GM12891 (cell line): Measurements from ENCODE around the gene SMARCD2.
"Not testable (repeated sequence)": the region's sequence is repeated elsewhere in the genome, so short reads cannot be mapped to it uniquely, and the experiment has no call there.

Experiments
- DNase-seq: peaks from one replicate; pipeline ENCODE4 v3.0.0; 2011; ENCODE audit warnings: low spot score; ENCODE audit not compliant: insufficient read length
- FAIRE-seq: peaks from 2 replicates; lab custom pipeline; 2011; peaks lifted over from hg19 to GRCh38; lab: Jason Lieb, UNC
- PAX5 ChIP-seq: IDR thresholded peaks from 2 replicates; pipeline ENCODE4 v1.6.1; 2011; ENCODE audit warnings: low read length, moderate library complexity, mild to moderate bottlenecking; ENCODE audit not compliant: insufficient read depth, severe bottlenecking
- POLR2A ChIP-seq: IDR thresholded peaks from 2 replicates; pipeline ENCODE4 v1.6.1; 2011; ENCODE audit warnings: low read depth, low read length, control low read depth
- POLR2AphosphoS5 ChIP-seq: IDR thresholded peaks from 2 replicates; pipeline ENCODE4 v1.6.1; 2011; ENCODE audit warnings: low read depth, low read length, control low read depth
- POU2F2 ChIP-seq: IDR thresholded peaks from 2 replicates; pipeline ENCODE4 v1.6.1; 2011; ENCODE audit warnings: low read depth, mild to moderate bottlenecking, control low read depth, low read length, moderate library complexity
- SPI1 ChIP-seq: IDR thresholded peaks from 2 replicates; pipeline ENCODE4 v1.6.1; 2011; ENCODE audit warnings: low read depth, low read length, control low read depth
- TAF1 ChIP-seq: IDR thresholded peaks from 2 replicates; pipeline ENCODE4 v1.6.1; 2011; ENCODE audit warnings: low read depth, low read length, control low read depth

The SMARCD2 gene

DNA sequence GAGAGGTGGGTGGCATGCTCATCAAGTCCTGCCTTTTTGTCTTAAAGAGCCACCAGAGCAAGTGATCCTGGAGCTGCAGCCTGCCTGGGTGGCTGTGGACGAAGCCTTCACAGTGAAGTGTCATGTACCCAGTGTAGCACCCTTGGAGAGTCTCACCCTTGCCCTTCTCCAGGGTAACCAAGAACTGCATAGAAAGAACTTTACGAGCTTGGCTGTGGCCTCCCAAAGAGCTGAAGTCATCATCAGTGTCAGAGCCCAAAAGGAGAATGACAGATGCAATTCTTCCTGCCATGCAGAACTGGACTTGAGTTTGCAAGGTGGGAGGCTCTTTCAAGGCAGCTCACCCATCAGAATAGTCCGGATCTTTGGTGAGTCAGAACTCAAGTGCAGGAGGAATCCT is 16.8 kb upstream of the SMARCD2 start:
- FAIRE-seq = no peak
- no peak for DNase-seq
- TF ChIP-seq TAF1 (no peak), SPI1 (no peak), POLR2A (no peak), POLR2AphosphoS5 (no peak), PAX5 (no peak), POU2F2 (no peak)

DNA sequence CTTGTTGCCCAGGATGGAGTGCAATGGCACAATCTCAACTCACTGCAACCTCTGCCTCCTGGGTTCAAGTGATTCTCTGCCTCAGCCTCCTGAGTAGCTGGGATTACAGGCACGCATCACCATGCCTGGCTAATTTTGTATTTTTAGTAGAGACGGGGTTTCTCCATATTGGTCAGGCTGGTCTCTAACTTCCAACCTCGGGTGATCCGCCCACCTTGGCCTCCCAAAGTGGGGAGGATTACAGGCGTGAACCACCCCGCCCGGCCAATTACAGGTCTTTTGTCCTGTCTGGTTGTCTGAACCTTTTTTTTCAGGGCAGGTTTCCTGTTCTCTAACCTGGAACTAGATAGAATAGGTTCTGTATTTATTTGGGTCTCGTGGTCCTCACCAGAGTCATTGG is 13.9 kb upstream of the SMARCD2 start:
- not testable (repeated sequence) for FAIRE-seq, DNase-seq

DNA sequence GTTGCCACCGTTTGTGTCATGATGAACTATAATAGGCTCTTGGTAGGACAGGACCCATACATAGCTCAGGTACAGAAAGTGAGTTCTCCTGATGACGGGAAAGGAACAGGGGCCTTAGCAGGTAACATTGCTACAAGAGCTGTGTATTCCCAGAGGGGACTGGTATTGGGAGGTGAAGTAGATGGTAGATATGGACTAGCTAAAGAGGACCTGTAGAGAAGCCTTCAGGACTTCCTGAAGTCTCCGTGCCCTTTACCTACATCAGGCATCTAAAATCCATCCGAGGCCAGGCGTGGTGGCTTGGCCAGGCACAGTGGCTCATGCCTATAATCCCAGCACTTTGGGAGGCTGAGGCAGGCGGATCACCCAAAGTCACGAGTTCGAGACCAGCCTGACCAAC is 12.7 kb upstream of the SMARCD2 start:
- DNase-seq (no peak), FAIRE-seq (no peak)
- no peak for TF ChIP-seq SPI1
- no peak for TF ChIP-seq POU2F2
- TF ChIP-seq TAF1 = no peak
- no peak for TF ChIP-seq POLR2AphosphoS5
- TF ChIP-seq PAX5 = no peak
- no peak for TF ChIP-seq POLR2A

DNA sequence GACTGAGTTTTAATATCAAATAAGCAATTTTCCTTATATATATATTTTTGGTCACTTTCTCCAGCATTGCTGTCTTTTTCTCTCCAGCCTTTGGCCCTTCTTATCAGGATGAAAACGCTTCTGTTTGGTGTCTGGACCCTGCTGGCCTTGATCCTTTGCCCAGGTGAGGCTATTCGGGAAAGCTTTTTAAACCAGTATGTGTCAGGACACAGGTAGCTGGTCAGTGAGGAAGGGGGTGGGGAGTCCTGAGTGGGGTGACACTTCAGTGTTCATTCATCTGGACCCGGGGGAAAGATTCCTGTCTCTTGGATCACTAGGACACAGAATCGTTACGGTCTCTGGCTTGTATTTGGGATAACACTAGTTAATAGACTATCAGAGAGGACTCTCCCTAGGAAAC is 12.2 kb upstream of the SMARCD2 start:
- TF ChIP-seq POLR2A = no peak
- DNase-seq (no peak), FAIRE-seq (no peak)

DNA sequence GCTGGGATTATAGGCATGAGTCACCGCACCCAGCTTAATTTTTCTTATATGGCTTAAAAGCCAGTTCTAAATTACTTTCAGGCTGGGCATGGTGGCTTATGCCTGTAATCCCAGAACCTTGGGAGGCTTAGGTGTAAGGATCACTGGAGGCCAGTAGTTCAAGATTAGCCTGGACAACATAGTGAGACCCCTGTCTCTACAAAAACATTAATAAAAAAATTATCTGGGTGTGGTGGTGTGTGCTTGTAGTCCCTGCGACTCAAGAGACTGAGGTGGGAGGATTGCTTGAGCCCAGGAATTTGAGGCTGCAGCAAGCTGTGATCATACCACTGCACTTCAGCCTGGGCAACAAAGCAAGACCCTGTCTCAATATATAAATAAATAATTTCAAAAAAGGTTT is 10.8 kb upstream of the SMARCD2 start:
- DNase-seq = no peak
- TF ChIP-seq SPI1 (no peak), POLR2A (no peak), POU2F2 (no peak), TAF1 (no peak), PAX5 (no peak), POLR2AphosphoS5 (no peak)
- FAIRE-seq = no peak

DNA sequence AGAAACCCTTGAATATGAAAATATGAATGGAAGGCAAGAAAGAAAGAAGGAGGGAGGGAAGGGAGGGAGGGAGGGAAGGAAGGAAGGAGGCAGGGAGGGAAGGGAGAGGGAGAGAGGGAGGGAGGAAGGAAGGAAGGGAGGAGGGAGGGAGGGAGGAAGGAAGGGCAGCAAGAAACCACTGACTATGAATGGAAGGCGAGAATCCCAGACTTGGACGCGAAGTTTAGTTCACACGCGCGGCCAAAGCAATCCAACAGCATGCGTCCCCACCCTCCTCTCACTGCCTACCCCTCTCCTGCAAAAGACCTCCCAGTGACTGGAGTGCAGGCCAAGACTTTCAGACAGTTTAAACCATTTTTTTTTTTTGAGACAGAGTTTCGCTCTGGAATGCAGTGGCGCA is 7.9 kb upstream of the SMARCD2 start:
- FAIRE-seq (no peak), DNase-seq (no peak)

DNA sequence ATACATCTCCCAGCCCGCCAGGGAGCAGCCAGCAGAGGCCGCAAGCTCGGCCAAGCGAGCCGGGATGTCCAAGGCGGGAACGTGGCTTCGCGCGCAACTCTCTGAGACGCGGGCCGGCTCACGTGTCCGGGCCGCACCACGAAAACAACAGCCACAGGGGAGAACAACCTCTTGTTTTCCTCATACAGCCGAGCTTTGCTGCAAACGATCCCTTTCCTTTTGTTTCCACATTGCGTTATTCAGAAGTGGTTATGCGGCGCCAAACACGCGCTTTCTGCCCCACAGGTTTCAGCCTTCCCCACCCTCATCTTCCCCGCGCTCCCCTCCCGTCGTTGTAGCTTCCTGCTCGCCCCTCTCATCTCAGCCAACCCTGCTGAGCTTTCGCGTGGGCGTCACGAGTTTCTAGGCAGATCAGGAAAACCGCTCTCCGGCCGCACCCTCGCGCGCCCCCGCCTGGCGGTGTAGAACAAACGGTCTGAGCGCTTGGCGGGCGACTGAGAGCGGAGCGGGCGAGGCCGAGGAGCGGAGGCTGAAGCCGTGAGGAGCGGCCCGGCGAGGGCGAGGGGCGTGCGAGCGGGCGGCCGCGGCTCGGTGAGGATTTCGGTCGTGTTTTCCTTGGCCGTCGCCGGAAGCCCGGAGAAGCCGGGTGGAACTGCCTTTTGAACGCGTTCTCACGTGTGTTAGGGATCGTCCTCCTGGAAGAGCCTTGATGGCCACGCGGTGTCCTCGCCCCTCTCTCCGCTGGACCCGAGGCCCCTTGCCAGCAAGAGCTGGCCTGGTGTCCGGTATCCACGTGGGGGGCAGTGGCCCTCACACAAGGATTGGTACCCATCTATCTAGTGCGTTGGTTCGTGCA is 6.6 kb upstream of the SMARCD2 start:
- DNase-seq (peak; percentile 97), FAIRE-seq (peak; percentile 91)
- TF ChIP-seq SPI1 (no peak), TAF1 (no peak), POU2F2 (peak; percentile 74; the same call in 1 of the 2 replicates), POLR2AphosphoS5 (no peak), POLR2A (no peak), PAX5 (peak; percentile 59)

More for the DNA sequence above, 7.9 kb upstream of the SMARCD2 start:
- TF ChIP-seq TAF1 (no peak), PAX5 (no peak), POLR2A (no peak), POU2F2 (no peak), SPI1 (no peak), POLR2AphosphoS5 (no peak)

DNA sequence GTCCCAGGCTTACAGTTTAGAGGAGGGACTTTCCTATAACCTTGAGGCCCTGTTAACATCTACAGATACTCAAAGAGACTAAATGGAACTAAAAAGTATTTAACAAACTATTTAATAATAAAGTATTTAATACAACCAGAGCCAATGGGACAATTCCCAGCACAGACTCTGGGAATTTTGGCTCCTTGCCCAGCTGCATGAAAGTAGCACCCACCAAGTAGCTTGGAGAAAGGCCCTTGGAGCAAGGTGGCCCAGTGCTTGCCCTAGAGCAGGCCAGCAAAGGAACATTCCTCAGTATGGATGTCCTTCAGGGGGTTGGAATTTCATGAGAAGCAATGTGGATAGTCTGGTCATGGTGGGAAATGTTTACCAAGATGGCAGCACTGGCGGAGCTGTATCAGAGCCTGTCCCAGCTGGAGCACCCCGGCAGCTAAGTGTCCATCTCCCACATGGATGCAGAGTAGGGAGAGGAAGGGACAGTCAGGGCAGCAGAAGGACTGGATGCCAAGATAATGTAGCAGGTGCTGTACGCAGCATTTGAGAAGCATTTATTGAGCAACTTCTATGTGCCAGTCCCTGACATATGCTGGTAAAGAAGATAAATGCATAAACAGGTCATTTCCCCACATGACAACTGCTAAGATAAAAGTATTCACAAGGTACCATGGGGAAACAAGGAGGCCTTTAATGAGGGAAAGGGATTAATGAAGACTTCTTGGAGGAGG is 5.2 kb upstream of the SMARCD2 start:
- no peak for DNase-seq
- no peak for FAIRE-seq
- TF ChIP-seq SPI1 = no peak
- TF ChIP-seq TAF1 = no peak

DNA sequence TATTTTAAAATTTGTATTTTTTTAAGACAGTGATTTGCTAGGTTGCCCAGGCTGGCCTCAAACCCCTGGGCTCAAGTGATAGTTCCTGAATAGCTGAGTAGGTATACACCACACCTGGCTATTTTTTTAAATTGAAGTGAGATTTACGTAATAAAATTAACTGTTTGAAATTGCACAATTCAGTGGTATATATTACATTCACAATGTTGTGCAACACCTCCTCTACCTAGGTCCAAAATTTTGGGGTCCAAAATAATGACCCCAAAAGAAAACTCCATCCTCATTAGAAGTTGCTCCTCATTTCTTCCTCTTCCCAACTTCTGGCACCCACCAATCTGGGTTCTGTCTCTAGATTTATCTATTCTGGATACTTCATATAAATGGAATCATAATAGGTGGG is 3.0 kb upstream of the SMARCD2 start:
- FAIRE-seq = no peak
- TF ChIP-seq POLR2AphosphoS5 = no peak
- no peak for TF ChIP-seq TAF1
- TF ChIP-seq POLR2A = no peak
- TF ChIP-seq SPI1 = no peak
- no peak for TF ChIP-seq POU2F2
- TF ChIP-seq PAX5 = no peak
- DNase-seq = no peak

DNA sequence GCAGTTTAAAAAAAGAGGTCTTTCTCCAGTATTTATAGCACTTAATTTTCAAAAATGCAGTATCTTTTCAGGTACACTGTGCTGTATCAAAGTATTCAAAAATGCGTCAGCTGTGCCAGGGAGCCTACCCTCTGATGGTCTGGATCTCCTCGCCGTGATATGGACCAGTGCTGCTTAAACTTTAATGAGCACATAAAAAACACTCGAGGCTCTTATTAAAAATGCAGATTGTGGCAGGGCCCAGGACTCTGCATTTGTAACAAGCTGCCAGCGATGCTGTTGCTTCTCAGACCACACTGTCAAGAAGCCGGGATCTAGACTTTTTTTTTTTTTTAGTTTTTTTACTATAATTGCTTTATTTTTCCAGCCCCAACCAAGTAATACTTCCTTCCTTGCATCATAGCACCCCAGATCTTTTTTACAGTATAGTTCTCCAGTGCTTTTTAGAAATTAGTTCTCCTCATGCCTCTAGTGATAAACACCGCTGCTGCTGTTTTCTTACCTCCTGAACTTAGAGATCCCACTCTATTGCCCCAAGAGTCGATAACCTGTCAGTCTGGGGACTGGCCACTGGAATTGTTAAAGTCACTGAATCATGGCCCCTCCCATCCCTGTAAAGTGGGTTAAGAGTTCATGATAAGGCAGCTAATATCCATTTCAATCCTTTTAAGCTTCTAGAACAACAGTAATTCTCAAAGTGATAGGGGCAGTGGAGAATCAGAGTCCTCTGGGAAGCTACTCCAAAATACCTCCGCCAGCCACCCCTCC is 1.6 kb upstream of the SMARCD2 start:
- DNase-seq (no peak), FAIRE-seq (no peak)
- no peak for TF ChIP-seq SPI1
- TF ChIP-seq PAX5 = no peak
- no peak for TF ChIP-seq POLR2AphosphoS5
